Measurements from ENCODE around the gene SLC2A4RG. TPM values are rescaled to one million over a fixed set of nuclear protein-coding genes. Genes with fewer than 3 reads are reported as not detected.

The SLC2A4RG gene
- total RNA-seq, 4 donors from 2014 or later = 26.0 to 55.9 (median 39.3) TPM

DNA sequence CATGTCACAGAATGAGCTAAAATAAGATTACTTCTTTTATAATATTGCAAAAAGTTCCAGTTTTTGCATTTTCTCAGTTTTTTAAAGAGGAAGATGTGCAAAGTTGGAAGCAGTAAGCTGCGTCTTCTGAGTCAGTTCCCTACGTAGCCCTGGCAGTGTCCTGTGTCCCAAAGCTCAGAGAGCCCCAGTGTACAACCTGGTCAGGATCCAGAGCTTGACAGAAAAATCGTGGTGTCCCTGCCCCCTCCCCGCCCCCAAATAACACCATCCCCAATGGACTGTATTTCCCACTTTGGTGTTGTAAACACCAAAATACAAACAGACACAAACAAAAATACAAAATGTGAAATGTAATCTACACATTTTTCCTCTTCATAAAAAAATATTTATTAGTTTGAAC is 4.6 kb downstream of the SLC2A4RG start:
- Histone ChIP-seq H3K36me3 (peaks cover 20 to 21% of the 10 kb centered on the region in 2 donors), H3K9me3 (no peaks in the 10 kb centered on the region), H3K4me1 (peaks cover 9 to 14% of the 10 kb centered on the region in 2 donors), H3K27me3 (no peaks in the 10 kb centered on the region), H3K27ac (no peak overlapping the region), H3K4me3 (replicated peaks in 1 of 3) (no peak overlapping the region)
- WGBS, 2 donors = 70 to 80% methylated on average over 4 of the region's 4 CpGs
- intact Hi-C loops (cut with DNase I) = loop anchor here (5.0 kb wide), 1 partner anchor 207 kb away; the partner anchor contains the start of gene PTK6
- DNase-seq = no peak
- no peak for TF ChIP-seq POLR2A (IDR thresholded peaks at IDR 0.05)
- TF ChIP-seq, protein P1, sequence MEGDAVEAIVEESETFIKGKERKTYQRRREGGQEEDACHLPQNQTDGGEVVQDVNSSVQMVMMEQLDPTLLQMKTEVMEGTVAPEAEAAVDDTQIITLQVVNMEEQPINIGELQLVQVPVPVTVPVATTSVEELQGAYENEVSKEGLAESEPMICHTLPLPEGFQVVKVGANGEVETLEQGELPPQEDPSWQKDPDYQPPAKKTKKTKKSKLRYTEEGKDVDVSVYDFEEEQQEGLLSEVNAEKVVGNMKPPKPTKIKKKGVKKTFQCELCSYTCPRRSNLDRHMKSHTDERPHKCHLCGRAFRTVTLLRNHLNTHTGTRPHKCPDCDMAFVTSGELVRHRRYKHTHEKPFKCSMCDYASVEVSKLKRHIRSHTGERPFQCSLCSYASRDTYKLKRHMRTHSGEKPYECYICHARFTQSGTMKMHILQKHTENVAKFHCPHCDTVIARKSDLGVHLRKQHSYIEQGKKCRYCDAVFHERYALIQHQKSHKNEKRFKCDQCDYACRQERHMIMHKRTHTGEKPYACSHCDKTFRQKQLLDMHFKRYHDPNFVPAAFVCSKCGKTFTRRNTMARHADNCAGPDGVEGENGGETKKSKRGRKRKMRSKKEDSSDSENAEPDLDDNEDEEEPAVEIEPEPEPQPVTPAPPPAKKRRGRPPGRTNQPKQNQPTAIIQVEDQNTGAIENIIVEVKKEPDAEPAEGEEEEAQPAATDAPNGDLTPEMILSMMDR (IDR thresholded peaks at IDR 0.05) = no peak

DNA sequence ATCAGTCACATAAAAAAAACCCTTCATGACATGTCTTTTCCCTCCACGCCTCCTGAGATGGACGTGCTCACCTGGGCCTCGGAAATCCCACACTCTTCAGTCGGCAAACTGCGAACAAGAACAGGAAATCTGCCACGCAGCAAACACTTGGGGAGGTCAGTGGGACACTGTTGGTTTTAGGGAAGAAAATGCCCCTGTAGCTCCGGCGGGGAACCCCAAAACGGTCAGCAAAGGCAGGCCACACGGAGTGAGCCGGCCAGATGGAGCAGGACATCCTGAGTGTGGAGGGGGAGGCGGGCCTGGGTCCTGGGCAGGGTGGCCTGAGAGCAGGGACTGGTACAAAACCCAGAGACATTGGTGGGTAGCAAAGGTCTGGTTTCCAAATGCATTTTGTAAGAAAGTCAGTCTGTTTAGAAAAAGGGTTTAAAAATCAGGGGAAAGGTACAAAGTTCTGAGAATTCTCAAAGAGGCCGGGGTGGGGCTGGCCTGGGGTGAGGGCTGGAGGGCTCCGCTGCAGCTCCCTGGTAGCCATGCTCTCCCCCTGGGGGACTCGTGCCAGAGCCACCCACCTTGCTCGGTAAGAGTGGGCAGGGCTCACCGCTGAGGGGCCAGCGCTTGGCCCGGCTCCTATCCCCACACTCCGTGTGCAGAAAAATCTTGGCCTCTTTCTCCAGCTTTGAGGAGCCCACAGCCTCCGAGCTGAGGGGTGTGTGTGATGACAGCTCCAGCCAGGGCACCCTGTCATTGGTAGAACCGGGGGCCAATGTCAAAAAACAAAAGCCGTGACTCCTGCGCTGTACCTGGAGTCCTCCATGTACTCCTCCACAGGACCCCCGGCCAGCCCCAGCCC is 5.2 kb downstream of the SLC2A4RG start:
- intact Hi-C loops (cut with DNase I) = loop anchor here (5.0 kb wide), 1 partner anchor 207 kb away; the partner anchor contains the start of gene PTK6
- H3K27ac ChIP-seq = no peak overlapping the region
- peaks cover 20 to 21% of the 10 kb centered on the region in 2 donors for H3K36me3 ChIP-seq
- no peak for TF ChIP-seq POLR2A (IDR thresholded peaks at IDR 0.05)
- TF ChIP-seq, protein P1 (IDR thresholded peaks at IDR 0.05) = no peak
- H3K4me3 ChIP-seq (replicated peaks in 1 of 3) = no peak overlapping the region
- H3K9me3 ChIP-seq = no peaks in the 10 kb centered on the region
- 78 to 84% methylated on average over 23 to 25 of the region's 25 CpGs for WGBS, 2 donors
- no peaks in the 10 kb centered on the region for H3K27me3 ChIP-seq
- peaks cover 9 to 13% of the 10 kb centered on the region in 2 donors for H3K4me1 ChIP-seq
- no peak for DNase-seq

DNA sequence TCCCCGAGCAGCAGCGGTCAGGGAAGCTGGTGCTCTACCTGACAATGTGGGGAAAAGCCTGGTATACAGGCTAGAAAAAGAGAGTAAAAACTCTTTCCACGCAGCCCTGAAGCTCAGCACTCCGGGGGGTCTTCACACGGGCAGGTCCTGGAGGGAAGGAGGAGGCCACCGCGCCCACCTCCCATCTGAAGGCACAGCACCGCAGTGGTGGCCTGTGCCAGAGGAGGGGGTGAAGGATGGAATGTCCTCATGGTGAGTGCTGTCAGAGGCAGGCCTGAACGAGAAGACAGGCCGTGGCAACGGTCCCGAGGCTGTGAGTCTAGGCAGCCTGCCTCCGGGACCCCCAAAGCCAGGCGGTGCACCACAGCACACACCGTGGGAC is 5.8 kb downstream of the SLC2A4RG start:
- no peaks in the 10 kb centered on the region for H3K9me3 ChIP-seq
- no peak for DNase-seq
- no peak overlapping the region for H3K27ac ChIP-seq
- 83 to 84% methylated on average over 15 of the region's 15 CpGs for WGBS, 2 donors
- TF ChIP-seq POLR2A (IDR thresholded peaks at IDR 0.05) = no peak
- TF ChIP-seq, protein P1 (IDR thresholded peaks at IDR 0.05) = no peak
- intact Hi-C loops (cut with DNase I) = no loop called here
- H3K27me3 ChIP-seq = no peaks in the 10 kb centered on the region
- H3K4me3 ChIP-seq (replicated peaks in 1 of 3) = no peak overlapping the region
- peaks cover 9 to 13% of the 10 kb centered on the region in 2 donors for H3K4me1 ChIP-seq
- H3K36me3 ChIP-seq = peaks cover 20 to 21% of the 10 kb centered on the region in 2 donors

DNA sequence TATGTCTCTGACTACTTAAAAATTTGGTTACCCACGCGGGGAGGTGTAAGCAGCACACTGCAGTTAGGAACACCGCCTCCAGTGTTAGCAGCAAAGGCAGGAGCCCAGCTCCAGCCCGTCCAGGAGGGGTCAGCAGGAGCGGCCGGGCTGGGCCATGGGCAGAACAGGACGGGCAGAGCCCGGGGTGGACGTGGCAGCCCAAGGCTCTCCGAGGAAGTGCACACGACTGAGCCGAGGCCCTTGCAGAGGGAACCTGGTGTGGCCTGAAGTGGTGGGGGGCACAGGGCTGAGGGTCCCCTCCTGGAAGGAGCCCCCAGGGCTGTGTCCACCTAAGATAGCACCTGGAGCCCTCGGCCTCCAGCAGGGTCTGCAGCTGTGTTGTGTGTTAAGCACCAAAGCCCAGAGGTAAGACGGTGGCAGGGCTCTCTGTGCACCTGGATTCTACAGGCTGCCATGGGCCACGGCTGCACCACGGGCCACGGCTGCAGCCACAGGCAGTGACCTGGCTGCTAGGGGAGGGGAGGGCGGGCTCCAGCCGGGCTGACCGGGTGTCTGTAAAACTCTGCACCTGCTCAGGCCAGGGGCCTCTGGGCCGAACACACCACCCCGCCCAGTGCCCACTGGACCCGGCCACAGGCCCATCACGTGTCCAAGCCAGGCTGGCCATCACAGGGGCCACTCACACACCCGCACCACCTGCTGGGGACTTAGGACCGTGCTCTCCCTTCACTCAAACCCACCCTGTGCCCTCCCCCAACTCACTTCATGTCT is 6.6 kb downstream of the SLC2A4RG start:
- Histone ChIP-seq H3K4me1 (peaks cover 6 to 9% of the 10 kb centered on the region in 2 donors), H3K27me3 (no peaks in the 10 kb centered on the region), H3K4me3 (replicated peaks in 1 of 3) (no peak overlapping the region), H3K9me3 (no peaks in the 10 kb centered on the region), H3K36me3 (peaks cover 20 to 21% of the 10 kb centered on the region in 2 donors), H3K27ac (no peak overlapping the region)
- intact Hi-C loops (cut with DNase I) = no loop called here
- no peak for DNase-seq
- TF ChIP-seq, protein P1 (IDR thresholded peaks at IDR 0.05) = no peak
- TF ChIP-seq POLR2A (IDR thresholded peaks at IDR 0.05) = no peak
- 88 to 95% methylated on average over 13 to 21 of the region's 26 CpGs for WGBS, 2 donors
